Glutamatergic neuron (in vitro differentiated cells): ENCODE data around the gene NDUFA12. TPM values are rescaled to one million over a fixed set of nuclear protein-coding genes. Genes with fewer than 3 reads are reported as not detected.

Experiments used
- DNase-seq: peaks from one replicate; pipeline ENCODE4 v3.0.0; 2022
- H3K27ac Mint-ChIP-seq: one replicate; pipeline ENCODE4 v1.8.0; 2020; ENCODE audit warnings: mild to moderate bottlenecking, mixed read lengths, inconsistent platforms; ENCODE audit not compliant: unreplicated experiment
- H3K27me3 Mint-ChIP-seq: one replicate; pipeline ENCODE4 v1.8.0; 2020; ENCODE audit warnings: mild to moderate bottlenecking, moderate library complexity, mixed read lengths, inconsistent platforms; ENCODE audit not compliant: unreplicated experiment
- H3K36me3 Mint-ChIP-seq: one replicate; pipeline ENCODE4 v1.8.0; 2020; ENCODE audit warnings: mild to moderate bottlenecking, mixed read lengths, inconsistent platforms; ENCODE audit not compliant: unreplicated experiment
- H3K4me1 Mint-ChIP-seq: one replicate; pipeline ENCODE4 v1.8.0; 2020; ENCODE audit warnings: mild to moderate bottlenecking, low read depth, mixed read lengths, inconsistent platforms; ENCODE audit not compliant: unreplicated experiment
- H3K4me3 Mint-ChIP-seq: one replicate; pipeline ENCODE4 v1.8.0; 2020; ENCODE audit warnings: mild to moderate bottlenecking, mixed read lengths, inconsistent platforms; ENCODE audit not compliant: unreplicated experiment
- H3K9me3 Mint-ChIP-seq: one replicate; pipeline ENCODE4 v1.8.0; 2020; ENCODE audit warnings: mild to moderate bottlenecking, moderate library complexity, mixed read lengths, inconsistent platforms; ENCODE audit not compliant: unreplicated experiment
- total RNA-seq: library from RNA; stranded (reverse); fragmentation: NEBNext Ultra II Directional; extraction: Animal tissue kit (Norgen Biotek cat#: 25700); gene quantifications from one replicate; pipeline ENCODE4 v1.2.1, GENCODE V29; 2021; ENCODE audit not compliant: unreplicated experiment
- TF ChIP-seq, protein P1 (sequence below): fragments of 200-600 bp; sonication (generic); IDR thresholded peaks from one replicate; pipeline ENCODE4 v1.5.0; 2021; ENCODE audit not compliant: partially characterized antibody, unreplicated experiment

Gene NDUFA12
- total RNA-seq, 1 donor from 2014 or later = 73.8 TPM

DNA sequence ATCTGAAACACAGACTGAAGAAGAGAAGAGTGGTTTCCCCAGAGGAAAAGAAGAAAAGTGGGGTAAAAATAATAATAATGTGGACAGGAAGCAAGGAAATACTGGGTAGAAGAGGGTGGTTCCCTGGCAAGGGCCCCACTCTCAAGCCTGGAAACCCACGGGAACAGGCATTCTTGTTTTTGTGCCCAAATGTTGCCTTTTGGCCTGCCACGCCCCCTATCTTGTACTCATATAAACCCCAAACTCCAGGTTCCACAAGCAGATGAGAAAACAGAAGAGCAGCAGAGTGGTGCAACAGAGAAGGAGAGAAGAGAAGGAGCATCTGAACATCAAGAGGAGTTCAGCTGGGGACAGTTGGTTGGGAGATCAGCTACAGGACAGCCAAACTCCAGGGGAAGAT is 51.2 kb downstream of the NDUFA12 start:
- Mint-ChIP-seq H3K27ac (no peak overlapping the region), H3K4me1 (no peaks in the 10 kb centered on the region), H3K4me3 (no peak overlapping the region), H3K27me3 (no peaks in the 10 kb centered on the region), H3K36me3 (peaks cover 3% of the 10 kb centered on the region), H3K9me3 (peaks cover 4% of the 10 kb centered on the region)
- no peak for DNase-seq
- TF ChIP-seq, protein P1, sequence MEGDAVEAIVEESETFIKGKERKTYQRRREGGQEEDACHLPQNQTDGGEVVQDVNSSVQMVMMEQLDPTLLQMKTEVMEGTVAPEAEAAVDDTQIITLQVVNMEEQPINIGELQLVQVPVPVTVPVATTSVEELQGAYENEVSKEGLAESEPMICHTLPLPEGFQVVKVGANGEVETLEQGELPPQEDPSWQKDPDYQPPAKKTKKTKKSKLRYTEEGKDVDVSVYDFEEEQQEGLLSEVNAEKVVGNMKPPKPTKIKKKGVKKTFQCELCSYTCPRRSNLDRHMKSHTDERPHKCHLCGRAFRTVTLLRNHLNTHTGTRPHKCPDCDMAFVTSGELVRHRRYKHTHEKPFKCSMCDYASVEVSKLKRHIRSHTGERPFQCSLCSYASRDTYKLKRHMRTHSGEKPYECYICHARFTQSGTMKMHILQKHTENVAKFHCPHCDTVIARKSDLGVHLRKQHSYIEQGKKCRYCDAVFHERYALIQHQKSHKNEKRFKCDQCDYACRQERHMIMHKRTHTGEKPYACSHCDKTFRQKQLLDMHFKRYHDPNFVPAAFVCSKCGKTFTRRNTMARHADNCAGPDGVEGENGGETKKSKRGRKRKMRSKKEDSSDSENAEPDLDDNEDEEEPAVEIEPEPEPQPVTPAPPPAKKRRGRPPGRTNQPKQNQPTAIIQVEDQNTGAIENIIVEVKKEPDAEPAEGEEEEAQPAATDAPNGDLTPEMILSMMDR = no peak

DNA sequence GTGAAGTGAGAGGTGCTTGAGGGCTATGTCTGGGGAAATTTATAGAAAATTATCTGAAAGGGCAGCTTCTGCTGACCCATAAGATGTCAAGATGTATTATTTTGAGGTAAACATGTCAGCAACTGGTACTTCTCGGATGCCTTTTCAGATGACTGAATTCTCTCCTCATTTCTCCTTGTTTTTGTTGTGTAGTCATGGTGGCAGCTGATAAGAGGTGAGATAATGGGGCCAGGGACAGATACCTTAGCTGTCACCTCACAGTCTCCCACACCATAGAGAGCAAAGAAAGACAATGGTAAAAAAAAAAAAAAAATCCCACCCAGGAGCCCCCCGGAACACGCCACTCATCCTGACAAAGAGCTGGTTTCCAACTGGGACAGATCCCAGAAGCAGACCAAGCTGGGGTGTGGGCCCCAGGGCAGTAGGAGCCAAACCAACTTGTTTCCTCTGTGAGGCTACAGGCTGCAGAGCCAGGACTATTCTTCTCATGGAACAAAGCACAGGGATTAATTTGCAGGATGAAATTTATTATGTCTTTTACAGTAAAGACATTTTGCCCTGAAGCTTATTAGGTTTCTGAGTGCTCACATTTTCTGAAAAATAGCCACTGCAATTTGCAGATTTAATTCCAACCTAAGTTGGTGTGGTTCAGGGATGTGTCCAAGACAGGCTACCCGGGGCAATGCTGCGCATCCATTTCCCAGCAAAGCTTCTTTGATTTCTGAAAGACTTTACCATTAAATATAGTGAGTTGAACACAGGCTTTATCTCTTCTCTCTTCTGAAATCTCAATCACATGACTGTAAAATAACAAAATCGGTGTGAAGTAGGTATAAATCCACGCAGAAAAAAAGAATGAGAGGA is 52.2 kb downstream of the NDUFA12 start:
- Mint-ChIP-seq H3K36me3 (peaks cover 3% of the 10 kb centered on the region), H3K4me1 (no peaks in the 10 kb centered on the region), H3K4me3 (no peak overlapping the region), H3K27ac (no peak overlapping the region), H3K9me3 (peaks cover 4% of the 10 kb centered on the region), H3K27me3 (no peaks in the 10 kb centered on the region)
- TF ChIP-seq, protein P1 = no peak
- no peak for DNase-seq

DNA sequence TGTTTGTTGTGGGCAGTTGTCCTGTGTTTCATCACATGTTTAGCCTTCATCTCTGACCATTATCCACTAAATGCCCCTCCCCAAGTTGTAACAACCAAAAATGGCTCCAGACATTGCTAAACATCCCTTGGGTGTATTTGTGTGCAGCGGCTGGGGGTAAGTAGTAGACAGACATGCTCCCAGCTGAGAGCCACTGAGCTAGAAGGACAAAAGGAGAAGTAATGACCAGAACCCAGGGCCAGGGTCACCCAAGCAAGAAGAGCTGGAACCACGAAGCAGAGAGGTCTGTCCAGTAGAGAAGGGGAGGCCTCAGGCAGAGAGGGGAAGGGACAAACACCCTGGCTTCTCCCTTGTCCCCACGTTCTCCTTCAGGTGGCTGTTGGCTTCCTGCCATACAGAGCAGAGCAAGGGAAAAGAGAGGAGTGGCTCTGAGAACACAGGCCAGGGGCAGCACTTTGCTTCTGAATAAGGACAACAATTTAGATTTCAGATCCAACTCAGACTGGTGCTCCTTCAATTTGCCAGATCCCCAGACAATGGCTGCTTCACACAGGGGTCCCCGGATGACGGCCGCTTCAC is 55.2 kb downstream of the NDUFA12 start:
- no peak overlapping the region for H3K27ac Mint-ChIP-seq
- TF ChIP-seq, protein P1 = no peak

DNA sequence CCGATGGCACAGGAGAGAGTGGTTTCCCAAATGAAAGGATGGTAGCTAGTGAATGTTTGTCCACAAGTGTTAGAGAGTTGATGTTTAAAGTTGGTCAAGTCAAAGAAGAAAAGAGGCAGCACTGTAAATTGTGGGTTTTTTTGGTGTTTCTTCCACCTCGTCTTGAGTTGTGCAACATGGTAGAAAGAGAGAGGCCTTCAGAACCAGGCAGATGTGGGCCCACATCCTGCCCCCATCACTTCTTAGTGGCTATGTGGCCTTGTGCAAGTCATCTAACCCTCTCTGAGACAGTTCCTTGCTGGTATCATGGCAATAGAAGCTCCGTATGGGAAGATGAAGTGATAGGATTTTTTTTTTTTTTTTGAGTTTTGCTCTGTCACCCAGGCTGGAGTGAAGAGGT is 60.8 kb downstream of the NDUFA12 start:
- DNase-seq = no peak
- Mint-ChIP-seq H3K27me3 (peaks cover 4% of the 10 kb centered on the region), H3K27ac (no peak overlapping the region), H3K9me3 (peaks cover 4% of the 10 kb centered on the region), H3K36me3 (peaks cover 4% of the 10 kb centered on the region), H3K4me1 (peaks cover 4% of the 10 kb centered on the region), H3K4me3 (no peak overlapping the region)
- TF ChIP-seq, protein P1 = no peak

More for the DNA sequence above, 55.2 kb downstream of the NDUFA12 start:
- DNase-seq = no peak
- peaks cover 4% of the 10 kb centered on the region for H3K27me3 Mint-ChIP-seq
- no peak overlapping the region for H3K4me3 Mint-ChIP-seq
- peaks cover 8% of the 10 kb centered on the region for H3K36me3 Mint-ChIP-seq
- H3K9me3 Mint-ChIP-seq = peaks cover 4% of the 10 kb centered on the region
- H3K4me1 Mint-ChIP-seq = no peaks in the 10 kb centered on the region

DNA sequence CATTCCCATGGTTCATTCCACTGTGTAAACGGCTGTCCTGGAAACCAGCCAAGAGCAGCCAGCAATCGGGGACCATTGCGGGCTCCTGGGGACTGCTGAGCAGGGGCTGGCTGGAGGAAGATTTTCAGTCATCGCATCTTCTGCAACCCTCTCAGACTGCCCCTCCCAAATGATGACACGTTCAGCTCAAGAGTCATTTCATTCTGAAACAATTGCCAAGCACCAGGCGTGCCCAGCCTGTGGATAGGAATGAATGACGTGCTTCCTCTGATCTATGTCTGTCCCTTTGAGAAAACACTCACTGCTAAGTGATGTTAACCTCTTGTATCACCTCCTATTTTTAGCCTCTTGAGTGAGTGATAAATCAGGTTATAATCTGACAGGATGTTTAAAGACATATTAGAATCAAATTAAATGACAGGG is 62.0 kb downstream of the NDUFA12 start:
- H3K27me3 Mint-ChIP-seq = peaks cover 6% of the 10 kb centered on the region
- H3K9me3 Mint-ChIP-seq = peaks cover 4% of the 10 kb centered on the region
- peaks cover 4% of the 10 kb centered on the region for H3K36me3 Mint-ChIP-seq
- TF ChIP-seq, protein P1 = no peak
- H3K4me3 Mint-ChIP-seq = no peak overlapping the region
- peaks cover 4% of the 10 kb centered on the region for H3K4me1 Mint-ChIP-seq
- no peak overlapping the region for H3K27ac Mint-ChIP-seq
- peak; percentile 17 for DNase-seq
